ENCODE data around the gene MZT2A. TPM values are rescaled to one million over a fixed set of nuclear protein-coding genes. Genes with fewer than 3 reads are reported as not detected.
"Not testable (repeated sequence)": the region's sequence is repeated elsewhere in the genome, so short reads cannot be mapped to it uniquely, and the experiment has no call there.

MZT2A gene
- total RNA-seq, 2 experiments from 2014 or later: 158 to 162 TPM

DNA sequence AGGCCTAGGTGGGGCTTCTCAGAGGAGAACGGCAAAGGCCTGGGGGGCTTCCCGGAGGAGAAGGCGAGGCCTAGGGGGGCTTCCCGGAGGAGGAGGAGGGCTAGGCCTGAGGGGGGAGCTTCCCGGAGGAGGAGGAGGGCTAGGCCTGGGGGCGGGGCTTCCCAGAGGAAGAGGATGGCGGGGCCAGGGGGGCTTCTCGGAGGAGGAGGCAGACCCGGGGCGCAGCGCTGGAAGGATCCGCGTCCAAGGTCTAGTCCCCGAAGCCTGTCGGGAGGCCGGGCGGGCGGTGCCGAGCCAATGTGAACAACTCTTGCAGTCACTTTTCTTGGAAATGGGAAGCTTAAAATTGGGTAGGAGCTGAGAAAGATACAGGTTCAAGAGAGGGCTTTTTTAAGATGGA, 46.3 kb downstream of the MZT2A start:
- no peak overlapping the region for H3K4me3 Mint-ChIP-seq
- no peak for ATAC-seq
- ChIA-PET POLR2A (no interaction called here), CTCF (no interaction called here)
- H3K4me1 Mint-ChIP-seq (ENCODE audit: low read depth): peaks cover 8% of the 10 kb centered on the region
- TF ChIP-seq CTCF (IDR thresholded peaks at IDR 0.05): no peak
- intact Hi-C loops (cut with micrococcal nuclease): no loop called here
- H3K9me3 Mint-ChIP-seq: no peaks in the 10 kb centered on the region
- DNase-seq: no peak
- H3K27me3 Mint-ChIP-seq: peaks cover 9% of the 10 kb centered on the region
- no peak overlapping the region for H3K27ac Mint-ChIP-seq
- H3K36me3 Mint-ChIP-seq (ENCODE audit: low read depth): no peaks in the 10 kb centered on the region

- POLR2A ChIA-PET; intact Hi-C loops (cut with micrococcal nuclease); CTCF ChIA-PET; H3K9me3 Mint-ChIP-seq; H3K27ac Mint-ChIP-seq; H3K4me3 Mint-ChIP-seq; DNase-seq; H3K36me3 Mint-ChIP-seq (ENCODE audit: low read depth); H3K27me3 Mint-ChIP-seq; ATAC-seq: not testable (repeated sequence)
- peaks cover 12% of the 10 kb centered on the region for H3K4me1 Mint-ChIP-seq (ENCODE audit: low read depth)
These were observed 46.7 kb downstream of the MZT2A start for GRCh38 chr2:131445515-131445797.

GRCh38 chr2:131444736-131445514, 47.3 kb downstream of the MZT2A start:
- DNase-seq; ATAC-seq; CTCF ChIA-PET; H3K27ac Mint-ChIP-seq; POLR2A ChIA-PET; intact Hi-C loops (cut with micrococcal nuclease); H3K9me3 Mint-ChIP-seq; H3K4me3 Mint-ChIP-seq; H3K36me3 Mint-ChIP-seq (ENCODE audit: low read depth); H3K27me3 Mint-ChIP-seq: not testable (repeated sequence)
- peaks cover 12% of the 10 kb centered on the region for H3K4me1 Mint-ChIP-seq (ENCODE audit: low read depth)

DNA sequence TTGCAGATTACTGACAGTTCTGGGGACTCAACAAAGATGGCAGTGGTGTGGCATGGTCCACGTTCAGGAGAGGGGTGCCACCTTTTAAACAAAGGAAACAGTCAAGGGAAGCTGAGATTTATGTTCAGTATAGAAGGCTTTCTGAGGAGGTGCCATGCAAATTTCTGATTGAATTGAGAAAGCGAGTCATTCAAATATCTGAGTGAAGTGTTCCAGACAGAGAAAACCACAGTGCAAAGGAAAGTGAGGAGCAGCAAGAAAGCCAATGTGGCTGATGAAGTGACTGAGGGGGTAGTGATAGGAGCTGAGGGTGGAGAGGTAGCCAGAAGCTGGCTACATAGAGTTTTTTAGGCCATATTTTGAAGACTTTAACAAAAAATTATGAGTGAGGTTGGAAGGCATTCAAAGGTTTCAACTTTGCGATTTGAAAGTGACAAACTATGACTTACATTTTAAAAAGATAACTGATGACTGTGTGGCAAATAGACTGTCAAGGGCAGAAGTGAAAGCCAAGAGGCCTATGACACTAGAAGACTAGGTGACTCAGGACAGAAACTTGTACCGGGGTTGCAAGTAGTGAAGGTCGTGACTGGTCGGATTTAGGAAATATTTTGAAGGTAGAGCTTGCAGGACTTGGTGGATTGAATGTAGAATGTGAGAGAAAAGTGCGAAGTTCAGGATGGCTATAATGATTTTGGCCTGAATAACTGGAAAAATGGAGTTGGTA, 51.3 kb downstream of the MZT2A start:
- ATAC-seq (peak; percentile 89), DNase-seq (peak; percentile 20)
- H3K4me3 Mint-ChIP-seq; H3K27me3 Mint-ChIP-seq; H3K9me3 Mint-ChIP-seq; intact Hi-C loops (cut with micrococcal nuclease); POLR2A ChIA-PET; H3K36me3 Mint-ChIP-seq (ENCODE audit: low read depth); CTCF ChIA-PET: not testable (repeated sequence)
- H3K27ac Mint-ChIP-seq: peak overlapping the region; percentile 17
- H3K4me1 Mint-ChIP-seq (ENCODE audit: low read depth): peaks cover 12% of the 10 kb centered on the region

Small RNAs within 50 kb of the gene (microRNA-seq; reads per million reads assigned to microRNA genes)
- 1.2 reads per million for gene MIR4784 (ENCODE audit: borderline microRNAs expressed, borderline replicate concordance)

Other genes with a start within 250 kb of the MZT2A start
- not detected for gene RAB6D, start 128.2 kb downstream of the MZT2A start, total RNA-seq
- not detected for gene TUBA3D, start 16.3 kb downstream of the MZT2A start, total RNA-seq
- gene CCDC74A, start 35.5 kb upstream of the MZT2A start, total RNA-seq: 10 to 100 TPM; 10.2 to 10.4 TPM

All from activated CD8-positive, alpha-beta T cell treated with anti-CD3 and anti-CD28 coated beads for 36 hours (primary cell).